HEK293 (cell line): ENCODE measurements around the gene C2CD4A.

ENCODE experiments used
- CTCF ChIA-PET: fragments of 350-600 bp; formaldehyde crosslinking; extraction: SDS; loops from one replicate; lab custom pipeline; 2021; ENCODE audit warnings: antibody characterized with exemption; lab: Yijun Ruan, JAX
- POLR2A ChIA-PET: fragments of 300-600 bp; formaldehyde crosslinking; extraction: SDS; loops from one replicate; lab custom pipeline; 2020; ENCODE audit warnings: antibody characterized with exemption, inconsistent platforms; lab: Yijun Ruan, JAX
- H3K27ac ChIP-seq: fragments of 200-500 bp; sonication (Bioruptor generic); 2 replicates; pipeline ENCODE4 v1.5.1; 2014; ENCODE audit warnings: low read depth, low read length, control low read depth, inconsistent platforms; ENCODE audit errors: extremely low read depth
- H3K36me3 ChIP-seq, 2 experiments: fragments of 200-500 bp in 1 of 2; sonication (Bioruptor generic) in 1 of 2; 1 replicate in 1 of 2; 2 replicates in 1 of 2; pipeline ENCODE4 v1.5.1; 2014 to 2017; ENCODE audit warnings: inconsistent platforms in 2 of 2, low read length in 2 of 2; ENCODE audit not compliant: control insufficient read depth in 2 of 2, insufficient read depth in 1 of 2
- H3K4me1 ChIP-seq: fragments of 200-500 bp; sonication (Bioruptor generic); 2 replicates; pipeline ENCODE4 v1.5.1; 2014; ENCODE audit warnings: mild to moderate bottlenecking, low read length, inconsistent platforms; ENCODE audit not compliant: control insufficient read depth, insufficient read depth
- H3K4me3 ChIP-seq: 2 replicates; pipeline ENCODE4 v1.5.1; 2011; ENCODE audit warnings: low read depth, mild to moderate bottlenecking, control low read depth, low read length, moderate library complexity
- H3K9me3 ChIP-seq: fragments of 200-500 bp; sonication (Bioruptor generic); 2 replicates; pipeline ENCODE4 v1.5.1; 2014; ENCODE audit warnings: low read depth, low read length, inconsistent platforms; ENCODE audit not compliant: control insufficient read depth, insufficient read depth
- EGR2 ChIP-seq: fragments of 450-650 bp; formaldehyde crosslinking; IDR thresholded peaks from 2 replicates; pipeline ENCODE4 v1.5.1; 2016; ENCODE audit warnings: low read depth, missing biosample characterization, missing genetic modification characterization
- GFI1B ChIP-seq: fragments of 450-650 bp; formaldehyde crosslinking; IDR thresholded peaks from 2 replicates; pipeline ENCODE4 v1.5.1; 2016; ENCODE audit warnings: missing biosample characterization, missing genetic modification characterization
- GLI4 ChIP-seq: fragments of 450-650 bp; formaldehyde crosslinking; IDR thresholded peaks from 2 replicates; pipeline ENCODE4 v1.5.1; 2016; ENCODE audit warnings: missing biosample characterization, missing genetic modification characterization
- SP2 ChIP-seq: fragments of 450-650 bp; formaldehyde crosslinking; IDR thresholded peaks from 2 replicates; pipeline ENCODE4 v1.5.1; 2016; ENCODE audit warnings: missing biosample characterization, missing genetic modification characterization
- ZBTB21 ChIP-seq: fragments of 450-650 bp; formaldehyde crosslinking; IDR thresholded peaks from 2 replicates; pipeline ENCODE4 v1.5.1; 2017; ENCODE audit warnings: missing biosample characterization, missing genetic modification characterization
- ZBTB7A ChIP-seq: fragments of 450-650 bp; formaldehyde crosslinking; IDR thresholded peaks from 2 replicates; pipeline ENCODE4 v1.5.1; 2016; ENCODE audit warnings: low read depth, missing biosample characterization, missing genetic modification characterization
- ZNF184 ChIP-seq: fragments of 450-650 bp; IDR thresholded peaks from 2 replicates; pipeline ENCODE4 v1.5.1; 2018; ENCODE audit warnings: missing biosample characterization, mild to moderate bottlenecking, missing genetic modification characterization
- ZNF335 ChIP-seq: fragments of 450-650 bp; formaldehyde crosslinking; conservative IDR thresholded peaks from 2 replicates; pipeline ENCODE4 v1.5.1; 2016; ENCODE audit warnings: missing biosample characterization, missing genetic modification characterization
- ZNF433 ChIP-seq: fragments of 450-650 bp; formaldehyde crosslinking; IDR thresholded peaks from 2 replicates; pipeline ENCODE4 v1.5.1; 2016; ENCODE audit warnings: missing biosample characterization, missing genetic modification characterization, low read depth
- ZNF510 ChIP-seq: fragments of 450-650 bp; formaldehyde crosslinking; IDR thresholded peaks from 2 replicates; pipeline ENCODE4 v1.5.1; 2018; ENCODE audit warnings: mild to moderate bottlenecking, missing genetic modification characterization, missing biosample characterization; ENCODE audit not compliant: insufficient replicate concordance
- ZNF549 ChIP-seq: fragments of 450-650 bp; IDR thresholded peaks from 2 replicates; pipeline ENCODE4 v1.5.1; 2018; ENCODE audit warnings: missing biosample characterization, missing genetic modification characterization, mild to moderate bottlenecking, inconsistent platforms, moderate library complexity
- ZNF560 ChIP-seq: fragments of 450-650 bp; formaldehyde crosslinking; IDR thresholded peaks from 2 replicates; pipeline ENCODE4 v1.5.1; 2017; ENCODE audit warnings: missing biosample characterization, missing genetic modification characterization, borderline replicate concordance
- ZNF654 ChIP-seq: fragments of 450-650 bp; formaldehyde crosslinking; IDR thresholded peaks from 2 replicates; pipeline ENCODE4 v1.5.1; 2016; ENCODE audit warnings: low read depth, missing biosample characterization, missing genetic modification characterization
- ZSCAN30 ChIP-seq: fragments of 450-650 bp; IDR thresholded peaks from 2 replicates; pipeline ENCODE4 v1.5.1; 2018; ENCODE audit warnings: missing biosample characterization, mild to moderate bottlenecking, missing genetic modification characterization, moderate library complexity
- TF ChIP-seq, protein P1 (sequence below): fragments of 450-650 bp; formaldehyde crosslinking; IDR thresholded peaks from 2 replicates; pipeline ENCODE4 v1.5.1; 2016; ENCODE audit warnings: missing biosample characterization, missing genetic modification characterization
- TF ChIP-seq, protein P2 (sequence below): fragments of 450-650 bp; formaldehyde crosslinking; IDR thresholded peaks from 2 replicates; pipeline ENCODE4 v1.5.1; 2017; ENCODE audit warnings: missing biosample characterization, missing genetic modification characterization
- TF ChIP-seq, protein P3 (sequence below): fragments of 450-650 bp; formaldehyde crosslinking; IDR thresholded peaks from 2 replicates; pipeline ENCODE4 v1.5.1; 2016; ENCODE audit warnings: missing biosample characterization, missing genetic modification characterization
- TF ChIP-seq, protein P4 (sequence below): fragments of 450-650 bp; formaldehyde crosslinking; IDR thresholded peaks from 2 replicates; pipeline ENCODE4 v1.5.1; 2016; ENCODE audit warnings: missing biosample characterization, missing genetic modification characterization

C2CD4A gene

DNA sequence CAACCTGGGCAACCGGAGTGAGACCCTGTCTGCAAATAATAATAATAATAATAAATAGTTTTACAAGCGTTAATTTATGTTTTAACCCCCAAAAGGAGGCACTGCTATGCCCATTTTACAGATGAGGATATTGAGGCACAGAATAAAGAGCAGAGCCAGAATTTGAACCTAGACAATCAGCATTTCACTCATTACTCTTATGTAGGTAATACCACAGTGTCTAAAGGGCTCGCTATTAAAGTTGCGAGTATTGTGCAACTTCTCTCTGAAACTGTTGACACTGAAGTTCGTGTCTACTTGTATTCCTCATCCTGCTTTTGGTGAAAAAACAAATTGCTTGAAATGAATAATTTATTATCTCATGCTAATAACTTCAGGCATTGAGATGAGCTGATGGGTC is 2.8 kb downstream of the C2CD4A start:
- Histone ChIP-seq H3K9me3 (no peaks in the 10 kb centered on the region), H3K27ac (no peak overlapping the region), H3K4me1 (no peaks in the 10 kb centered on the region), H3K4me3 (no peak overlapping the region), H3K36me3 (no peaks in the 10 kb centered on the region)
- ChIA-PET POLR2A (no interaction called here), CTCF (interaction anchor here (0.6 to 1.0 kb wide), 2 partner anchors 46 to 237 kb away, joined by 3 read pairs; no protein-coding TSS in a partner anchor)
- TF ChIP-seq, protein P1, sequence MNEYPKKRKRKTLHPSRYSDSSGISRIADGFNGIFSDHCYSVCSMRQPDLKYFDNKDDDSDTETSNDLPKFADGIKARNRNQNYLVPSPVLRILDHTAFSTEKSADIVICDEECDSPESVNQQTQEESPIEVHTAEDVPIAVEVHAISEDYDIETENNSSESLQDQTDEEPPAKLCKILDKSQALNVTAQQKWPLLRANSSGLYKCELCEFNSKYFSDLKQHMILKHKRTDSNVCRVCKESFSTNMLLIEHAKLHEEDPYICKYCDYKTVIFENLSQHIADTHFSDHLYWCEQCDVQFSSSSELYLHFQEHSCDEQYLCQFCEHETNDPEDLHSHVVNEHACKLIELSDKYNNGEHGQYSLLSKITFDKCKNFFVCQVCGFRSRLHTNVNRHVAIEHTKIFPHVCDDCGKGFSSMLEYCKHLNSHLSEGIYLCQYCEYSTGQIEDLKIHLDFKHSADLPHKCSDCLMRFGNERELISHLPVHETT (tag by site-specific recombination): no peak
- TF ChIP-seq ZBTB7A: no peak
- TF ChIP-seq ZSCAN30 (tag by site-specific recombination): no peak
- TF ChIP-seq GFI1B (tag by site-specific recombination): no peak
- no peak for TF ChIP-seq SP2
- TF ChIP-seq ZNF433 (tag by site-specific recombination): no peak
- TF ChIP-seq EGR2 (tag by site-specific recombination): no peak
- no peak for TF ChIP-seq ZNF184 (tag by site-specific recombination)
- TF ChIP-seq GLI4: no peak
- TF ChIP-seq, protein P2, sequence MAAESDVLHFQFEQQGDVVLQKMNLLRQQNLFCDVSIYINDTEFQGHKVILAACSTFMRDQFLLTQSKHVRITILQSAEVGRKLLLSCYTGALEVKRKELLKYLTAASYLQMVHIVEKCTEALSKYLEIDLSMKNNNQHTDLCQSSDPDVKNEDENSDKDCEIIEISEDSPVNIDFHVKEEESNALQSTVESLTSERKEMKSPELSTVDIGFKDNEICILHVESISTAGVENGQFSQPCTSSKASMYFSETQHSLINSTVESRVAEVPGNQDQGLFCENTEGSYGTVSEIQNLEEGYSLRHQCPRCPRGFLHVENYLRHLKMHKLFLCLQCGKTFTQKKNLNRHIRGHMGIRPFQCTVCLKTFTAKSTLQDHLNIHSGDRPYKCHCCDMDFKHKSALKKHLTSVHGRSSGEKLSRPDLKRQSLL: no peak
- TF ChIP-seq ZNF560 (tag by site-specific recombination): no peak

DNA sequence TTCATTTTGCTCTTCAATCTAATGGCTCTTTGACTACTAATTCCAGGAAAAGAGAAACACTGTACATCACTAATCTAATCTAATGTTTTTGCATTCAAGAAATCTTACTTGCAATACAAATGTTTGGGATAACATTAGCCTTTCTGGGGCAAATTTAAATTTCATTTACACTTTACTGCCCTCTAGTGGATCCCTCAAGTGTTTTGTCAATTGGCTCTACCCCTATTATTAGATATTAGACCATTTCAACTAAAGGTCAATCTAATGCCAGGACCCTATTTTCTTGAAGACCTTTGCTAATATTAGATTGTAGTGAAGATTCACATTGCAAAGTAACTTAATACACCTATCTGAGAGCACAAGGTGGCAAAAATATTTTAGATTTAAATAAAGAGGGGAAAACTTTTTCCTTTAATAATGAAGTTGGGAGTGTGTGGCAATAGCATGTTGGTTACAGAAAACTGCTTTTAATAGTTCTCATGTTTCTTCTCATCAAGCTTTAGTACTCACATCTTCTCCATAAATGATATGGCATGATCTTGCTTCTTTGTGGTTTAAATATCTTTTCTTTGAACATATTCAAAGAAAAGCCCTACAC is 5.0 kb downstream of the C2CD4A start:
- Histone ChIP-seq H3K4me1 (no peaks in the 10 kb centered on the region; the same call in 1 of the 2 replicates), H3K9me3 (no peaks in the 10 kb centered on the region), H3K4me3 (no peak overlapping the region), H3K36me3 (no peaks in the 10 kb centered on the region), H3K27ac (no peak overlapping the region)
- CTCF ChIA-PET: interaction anchor here (0.6 to 1.7 kb wide), 8 partner anchors 9 to 182 kb away, joined by 3 to 4 read pairs (median 3); no protein-coding TSS in a partner anchor
- TF ChIP-seq, protein P3, sequence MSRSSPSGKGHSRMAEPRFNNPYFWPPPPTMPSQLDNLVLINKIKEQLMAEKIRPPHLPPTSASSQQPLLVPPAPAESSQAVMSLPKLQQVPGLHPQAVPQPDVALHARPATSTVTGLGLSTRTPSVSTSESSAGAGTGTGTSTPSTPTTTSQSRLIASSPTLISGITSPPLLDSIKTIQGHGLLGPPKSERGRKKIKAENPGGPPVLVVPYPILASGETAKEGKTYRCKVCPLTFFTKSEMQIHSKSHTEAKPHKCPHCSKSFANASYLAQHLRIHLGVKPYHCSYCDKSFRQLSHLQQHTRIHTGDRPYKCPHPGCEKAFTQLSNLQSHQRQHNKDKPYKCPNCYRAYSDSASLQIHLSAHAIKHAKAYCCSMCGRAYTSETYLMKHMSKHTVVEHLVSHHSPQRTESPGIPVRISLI (tag by site-specific recombination): no peak
- TF ChIP-seq ZNF549: no peak
- TF ChIP-seq ZNF335: no peak
- peak; percentile 54 for TF ChIP-seq ZNF654
- no peak for TF ChIP-seq ZBTB21 (tag by site-specific recombination)
- TF ChIP-seq, protein P4, sequence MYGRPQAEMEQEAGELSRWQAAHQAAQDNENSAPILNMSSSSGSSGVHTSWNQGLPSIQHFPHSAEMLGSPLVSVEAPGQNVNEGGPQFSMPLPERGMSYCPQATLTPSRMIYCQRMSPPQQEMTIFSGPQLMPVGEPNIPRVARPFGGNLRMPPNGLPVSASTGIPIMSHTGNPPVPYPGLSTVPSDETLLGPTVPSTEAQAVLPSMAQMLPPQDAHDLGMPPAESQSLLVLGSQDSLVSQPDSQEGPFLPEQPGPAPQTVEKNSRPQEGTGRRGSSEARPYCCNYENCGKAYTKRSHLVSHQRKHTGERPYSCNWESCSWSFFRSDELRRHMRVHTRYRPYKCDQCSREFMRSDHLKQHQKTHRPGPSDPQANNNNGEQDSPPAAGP (tag by site-specific recombination): no peak
- no peak for TF ChIP-seq ZNF510 (tag by site-specific recombination)
- POLR2A ChIA-PET: no interaction called here
